Hematopoietic multipotent progenitor cell treated with erythropoietin and hydrocortisone succinate and interleukin-3 and kit ligand, for 15 days (in vitro differentiated cells): ENCODE results near the gene ADAMTSL4.
"Not testable (repeated sequence)": the region's sequence is repeated elsewhere in the genome, so short reads cannot be mapped to it uniquely, and the experiment has no call there.

Source experiments
- DNase-seq: peaks from one replicate; pipeline ENCODE4 v3.0.0-alpha.2; 2015; ENCODE audit warnings: low spot score

ADAMTSL4 gene

GRCh38 chr1:150596095-150596892, 47.1 kb downstream of the ADAMTSL4 start:
- DNase-seq = no peak

- DNase-seq = no peak
Measured at GRCh38 chr1:150596976-150597375, 47.8 kb downstream of the ADAMTSL4 start.

GRCh38 chr1:150598346-150598745, 49.1 kb downstream of the ADAMTSL4 start:
- not testable (repeated sequence) for DNase-seq

DNA sequence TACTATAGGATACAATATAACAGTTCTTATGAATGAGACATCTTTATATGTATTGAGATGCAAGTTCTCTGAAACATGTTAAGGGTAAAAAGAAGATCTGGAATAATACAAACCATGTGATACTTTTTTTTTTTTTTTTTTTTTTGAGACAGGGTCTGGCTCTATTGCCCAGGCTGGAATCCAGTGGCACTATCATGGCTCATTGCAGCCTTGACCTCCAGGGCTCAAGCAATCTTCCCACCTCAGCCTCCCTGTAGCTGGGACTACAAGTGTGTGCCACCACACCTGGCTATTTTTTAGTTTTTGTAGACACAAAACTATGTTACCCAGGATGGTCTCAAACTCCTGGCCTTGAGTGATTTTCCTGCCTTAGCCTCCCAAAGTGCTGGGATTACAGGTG, 52.3 kb downstream of the ADAMTSL4 start:
- no peak for DNase-seq

- not testable (repeated sequence) for DNase-seq
Measured at GRCh38 chr1:150602372-150602771, 53.2 kb downstream of the ADAMTSL4 start.

DNA sequence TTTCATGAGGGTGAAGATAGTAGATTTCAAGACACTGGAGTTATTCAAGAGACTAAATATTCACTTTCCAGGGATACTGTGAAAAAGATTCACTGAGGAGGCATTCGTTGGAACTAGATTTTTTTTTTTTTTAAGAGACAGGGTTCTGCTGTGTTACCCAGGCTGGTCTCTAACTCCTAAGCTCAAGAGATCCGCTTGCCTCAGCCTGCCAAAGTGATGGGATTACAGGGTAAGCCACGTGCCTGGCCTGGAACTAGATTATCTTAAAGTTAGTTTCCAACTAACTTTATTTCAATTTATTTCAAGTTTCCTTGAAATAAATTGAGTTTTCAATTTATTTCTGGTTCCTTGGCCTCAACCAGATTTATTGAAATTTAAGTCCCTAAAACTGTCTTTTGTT, 54.5 kb downstream of the ADAMTSL4 start:
- DNase-seq = no peak

DNA sequence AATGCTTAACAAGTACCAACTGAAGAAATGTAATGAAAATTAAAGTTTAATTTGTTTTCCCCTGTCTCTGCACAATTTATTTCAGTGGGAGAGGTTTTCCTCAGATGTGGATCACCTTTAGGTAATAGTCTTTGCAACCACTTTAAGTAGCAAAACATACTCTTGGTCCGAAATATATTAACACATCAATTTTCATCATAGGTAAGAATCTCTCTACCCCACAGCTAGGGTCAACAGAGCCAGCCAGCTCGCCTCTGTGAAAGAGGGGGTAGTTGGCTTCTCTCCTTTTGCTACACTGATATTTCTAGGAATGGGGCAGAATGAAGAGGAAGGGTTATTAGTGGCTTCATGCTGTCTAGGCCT, 55.0 kb downstream of the ADAMTSL4 start:
- DNase-seq = no peak

- not testable (repeated sequence) for DNase-seq
Measured at GRCh38 chr1:150605451-150605731, 56.2 kb downstream of the ADAMTSL4 start.

DNA sequence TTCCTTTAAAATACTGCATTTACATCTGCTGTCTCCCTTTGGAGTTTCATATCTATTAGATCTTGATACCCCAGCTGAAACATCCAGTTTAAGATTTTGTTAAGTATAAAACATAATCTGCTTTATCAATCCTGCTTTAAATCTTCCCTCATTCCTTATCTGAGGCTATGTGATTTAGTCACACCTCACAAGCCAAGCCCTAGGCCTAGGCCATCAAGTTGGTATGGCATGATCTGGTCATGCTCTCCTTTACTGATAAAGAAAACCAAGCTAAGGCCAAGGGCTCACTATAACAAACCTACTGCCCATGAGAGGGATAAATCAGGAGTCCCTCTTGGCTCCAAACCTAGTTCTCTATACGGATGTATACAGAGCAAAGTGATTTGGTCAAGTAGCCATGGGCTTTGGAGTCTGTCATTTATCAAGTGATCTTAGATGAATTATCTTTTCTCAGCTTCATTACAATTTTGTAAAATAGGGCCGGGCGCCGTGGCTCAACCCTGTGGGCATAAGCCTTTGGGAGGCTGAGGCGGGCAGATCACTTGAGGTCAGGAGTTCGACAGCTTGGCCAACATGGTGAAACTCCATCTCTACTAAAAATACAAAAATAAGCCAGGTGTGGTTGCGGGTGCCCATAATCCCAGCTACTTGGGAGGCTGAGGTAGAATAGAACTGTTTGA, 57.4 kb downstream of the ADAMTSL4 start:
- DNase-seq = no peak

GRCh38 chr1:150609732-150610131, 60.5 kb downstream of the ADAMTSL4 start:
- DNase-seq = no peak
